HG02885 (cell line): ENCODE measurements around the gene TFF2.

Experiments used
- ATAC-seq: cut with Tn5 transposase; IDR thresholded peaks from one replicate; pipeline ENCODE4 v1.9.1; 2021; ENCODE audit warnings: mild to moderate bottlenecking; ENCODE audit not compliant: unreplicated experiment, poor library complexity

TFF2 gene

GRCh38 chr21:42308914-42309752 lies 41.7 kb downstream of the TFF2 start:
- no peak for ATAC-seq

DNA sequence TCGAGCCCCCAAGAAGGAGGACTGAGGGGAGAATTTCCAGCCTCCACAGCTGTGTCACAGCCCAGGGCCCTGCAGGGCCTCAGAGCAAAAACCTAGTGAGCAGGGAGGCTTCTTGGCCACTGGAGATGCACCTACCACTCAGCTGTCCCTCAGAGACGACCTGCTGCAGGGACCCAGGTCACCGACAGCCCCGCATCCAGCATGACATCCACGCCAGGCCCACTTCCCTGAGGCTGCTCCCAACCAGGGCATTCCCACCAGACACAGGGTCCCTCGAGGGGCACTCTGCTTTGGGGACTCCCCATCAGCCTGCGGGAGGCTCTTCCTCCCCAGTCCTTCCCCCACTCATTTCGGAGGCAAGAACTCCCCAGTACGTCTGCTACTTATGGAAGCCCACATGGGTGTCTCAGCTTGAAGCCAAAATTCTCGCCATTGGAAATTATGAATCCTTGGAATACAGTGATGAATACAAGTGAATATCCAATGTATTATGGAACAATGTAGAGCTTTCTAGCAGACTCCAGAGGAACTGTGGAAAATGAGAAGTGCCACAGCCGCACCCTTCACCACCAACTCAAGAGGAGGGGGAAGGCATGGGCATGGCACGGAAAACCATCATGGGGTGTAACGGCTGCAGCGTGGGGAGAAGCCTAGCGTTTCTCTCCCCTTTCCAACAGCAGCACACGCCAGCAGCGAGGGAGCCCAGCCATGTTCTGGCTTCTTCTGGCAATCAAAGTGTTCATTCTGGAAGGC lies 42.5 kb downstream of the TFF2 start:
- no peak for ATAC-seq

DNA sequence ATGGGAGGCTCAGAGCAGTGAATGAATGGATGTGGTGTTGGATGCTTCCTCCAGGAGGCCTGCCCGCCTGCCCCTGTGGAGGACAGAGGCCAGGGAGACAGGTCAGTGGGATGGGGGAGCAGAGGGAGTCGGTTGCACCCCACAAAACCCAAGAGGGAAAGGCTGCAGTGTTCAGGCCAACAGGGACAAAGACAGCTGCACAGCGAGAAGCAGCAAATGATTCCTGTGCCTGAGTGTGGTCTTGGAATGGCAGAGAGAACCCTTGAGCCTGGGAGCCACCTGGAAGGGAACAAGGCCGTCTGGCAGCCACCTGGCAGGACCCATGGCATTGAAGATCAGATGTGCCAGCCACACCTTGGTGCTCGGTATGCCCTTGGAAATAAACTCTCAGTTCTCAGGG lies 43.7 kb downstream of the TFF2 start:
- ATAC-seq, result no peak

DNA sequence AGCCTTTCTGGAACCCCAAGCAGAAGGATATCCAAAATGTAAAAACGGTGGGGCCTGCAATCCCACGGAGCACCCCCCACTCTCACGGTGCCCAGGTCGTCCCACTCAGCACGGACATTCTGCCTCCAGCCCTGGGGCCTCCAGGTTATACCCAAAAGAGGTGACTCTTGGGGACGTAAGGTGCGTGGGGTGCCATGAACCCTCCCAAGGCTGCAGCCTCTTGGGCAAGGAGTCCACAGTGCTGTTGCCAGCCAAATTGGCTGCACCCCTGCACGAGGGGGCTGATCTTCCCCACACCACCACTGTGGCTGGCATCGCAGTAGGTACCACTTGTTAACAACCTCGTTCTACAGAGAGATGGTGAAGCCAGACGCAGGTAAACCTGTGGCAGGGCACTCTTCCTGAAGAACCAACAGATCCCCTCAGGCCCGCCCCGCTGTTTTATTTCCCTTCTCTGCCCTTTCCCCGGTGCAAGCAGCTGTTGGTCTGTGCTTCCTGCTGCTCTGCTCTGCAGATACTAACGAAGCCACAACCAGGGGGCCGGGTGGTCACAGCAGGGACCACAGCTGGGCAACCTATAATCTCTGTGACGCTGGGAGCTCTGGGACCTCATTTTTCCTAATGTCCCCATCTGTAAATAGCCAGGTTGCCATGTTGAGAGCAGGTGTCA lies 44.3 kb downstream of the TFF2 start:
- ATAC-seq, result no peak

- ATAC-seq, result no peak
These were observed 45.1 kb downstream of the TFF2 start for GRCh38 chr21:42305707-42306147.

- ATAC-seq, result no peak
These were observed 46.0 kb downstream of the TFF2 start for GRCh38 chr21:42304556-42305454.

DNA sequence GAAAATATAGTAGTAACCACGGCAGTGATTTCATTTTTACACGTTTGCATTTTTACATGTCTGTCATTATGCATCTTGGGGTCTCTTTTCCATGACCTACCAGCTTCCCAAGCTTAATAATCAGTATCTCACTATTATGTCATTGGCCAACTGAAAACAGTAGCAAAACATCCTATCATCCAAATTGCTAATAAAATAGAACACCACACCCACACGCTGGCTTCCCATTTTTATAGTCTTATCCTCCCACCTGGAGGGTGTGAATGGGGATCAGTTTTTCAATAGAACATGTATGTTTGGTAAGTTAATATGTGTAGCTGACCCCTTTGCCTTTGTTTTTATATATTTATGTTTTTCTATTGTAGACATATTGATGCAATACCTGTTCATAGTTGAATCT lies 47.4 kb downstream of the TFF2 start:
- no peak for ATAC-seq

DNA sequence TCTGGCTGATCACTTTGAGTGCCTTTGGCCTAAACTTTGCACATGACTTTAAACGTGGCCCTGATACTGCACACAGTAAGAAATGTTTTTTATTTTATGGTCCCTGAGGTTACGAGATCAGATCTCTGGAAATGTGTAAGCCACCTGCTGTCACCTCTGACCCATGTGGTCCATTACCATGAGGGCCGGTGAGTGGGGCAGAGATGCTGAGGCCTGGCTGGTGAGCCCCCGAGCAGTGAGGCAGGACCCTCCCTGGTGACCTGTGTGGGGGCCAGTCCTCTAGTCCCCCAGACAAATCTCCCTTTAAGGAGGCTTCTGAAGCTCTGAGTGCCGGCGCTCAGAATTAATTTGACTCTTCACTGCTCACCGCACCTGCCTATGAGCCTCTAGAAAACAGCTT lies 48.0 kb downstream of the TFF2 start:
- ATAC-seq, result no peak

DNA sequence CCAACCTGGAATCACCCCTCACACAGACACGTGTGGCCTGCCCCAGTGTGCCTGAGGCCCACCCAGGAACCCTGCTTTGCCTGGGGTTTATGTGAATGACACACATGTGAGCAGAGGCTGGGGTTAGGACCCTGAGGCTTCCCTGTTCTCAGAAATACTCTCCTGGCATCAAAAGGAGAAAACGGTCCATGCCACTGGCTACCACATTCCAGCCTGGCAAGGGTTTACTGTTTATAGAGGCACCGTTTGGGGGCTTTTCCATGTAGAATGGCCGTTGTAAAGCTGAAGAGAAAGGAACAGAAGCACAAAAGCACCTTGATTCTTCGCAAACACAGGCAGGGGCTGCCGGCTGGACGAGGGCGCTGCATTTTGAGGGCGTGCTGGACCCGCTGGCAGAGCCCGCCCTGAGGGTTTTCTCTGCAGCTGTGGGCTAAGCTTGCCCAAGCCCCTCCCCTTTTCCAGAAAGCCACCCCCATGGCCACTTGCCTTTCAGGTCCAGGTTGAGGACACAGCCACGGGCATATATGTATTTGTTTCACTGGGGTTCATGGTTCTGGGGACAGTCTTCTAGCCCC lies 48.6 kb downstream of the TFF2 start:
- no peak for ATAC-seq

- no peak for ATAC-seq
These were observed 49.3 kb downstream of the TFF2 start for GRCh38 chr21:42301371-42302075.

- no peak for ATAC-seq
These were observed 49.8 kb downstream of the TFF2 start for GRCh38 chr21:42300956-42301355.

- ATAC-seq, result no peak
These were observed 50.7 kb downstream of the TFF2 start for GRCh38 chr21:42300045-42300583.

DNA sequence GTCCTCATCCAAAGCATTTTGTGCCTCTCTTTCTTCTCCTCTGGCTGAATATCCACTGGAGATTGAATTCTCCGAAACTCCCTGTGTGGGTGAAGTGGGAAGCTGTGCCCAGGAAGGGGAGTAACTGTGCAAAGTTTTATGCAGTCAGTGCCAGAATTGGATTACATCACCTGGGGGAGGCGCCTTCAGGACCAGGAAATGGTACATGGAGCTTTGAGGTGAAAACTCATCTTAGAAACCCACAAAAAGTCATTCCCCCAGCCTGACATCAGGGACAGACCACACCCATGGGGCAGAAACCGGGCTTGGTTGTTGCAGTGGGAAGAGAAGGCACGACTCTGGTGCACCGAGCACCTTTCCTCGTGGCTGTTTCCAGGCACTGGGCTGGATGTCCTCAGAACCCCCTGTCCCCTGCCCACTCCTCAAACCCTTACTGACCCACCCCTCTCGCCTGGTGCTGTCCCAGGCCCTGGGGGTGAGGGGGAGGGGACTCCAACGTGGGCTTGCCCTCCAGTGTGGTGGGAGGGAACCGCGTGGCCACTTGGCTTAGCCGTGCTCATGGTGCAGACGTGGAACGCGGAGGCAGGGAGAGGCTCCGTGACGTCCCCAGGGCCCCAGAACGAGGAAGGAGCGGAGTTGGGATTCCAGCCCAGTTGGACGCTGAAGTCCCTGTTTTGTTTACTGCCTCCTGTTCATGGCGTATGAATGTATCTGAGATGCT lies 51.3 kb downstream of the TFF2 start:
- no peak for ATAC-seq

- no peak for ATAC-seq
These were observed 52.1 kb downstream of the TFF2 start for GRCh38 chr21:42298657-42299056.

- ATAC-seq, result no peak
These were observed 52.6 kb downstream of the TFF2 start for GRCh38 chr21:42298237-42298636.

GRCh38 chr21:42297377-42297776 lies 53.4 kb downstream of the TFF2 start:
- no peak for ATAC-seq

GRCh38 chr21:42296501-42296900 lies 54.3 kb downstream of the TFF2 start:
- no peak for ATAC-seq
